ENCODE measurements around the gene ANKRD13D. TPM values are rescaled to one million over a fixed set of nuclear protein-coding genes. Genes with fewer than 3 reads are reported as not detected.

ANKRD13D gene
- total and polyA plus RNA-seq, 2 donors from 2014 or later: 21.9 to 68.3 TPM

DNA sequence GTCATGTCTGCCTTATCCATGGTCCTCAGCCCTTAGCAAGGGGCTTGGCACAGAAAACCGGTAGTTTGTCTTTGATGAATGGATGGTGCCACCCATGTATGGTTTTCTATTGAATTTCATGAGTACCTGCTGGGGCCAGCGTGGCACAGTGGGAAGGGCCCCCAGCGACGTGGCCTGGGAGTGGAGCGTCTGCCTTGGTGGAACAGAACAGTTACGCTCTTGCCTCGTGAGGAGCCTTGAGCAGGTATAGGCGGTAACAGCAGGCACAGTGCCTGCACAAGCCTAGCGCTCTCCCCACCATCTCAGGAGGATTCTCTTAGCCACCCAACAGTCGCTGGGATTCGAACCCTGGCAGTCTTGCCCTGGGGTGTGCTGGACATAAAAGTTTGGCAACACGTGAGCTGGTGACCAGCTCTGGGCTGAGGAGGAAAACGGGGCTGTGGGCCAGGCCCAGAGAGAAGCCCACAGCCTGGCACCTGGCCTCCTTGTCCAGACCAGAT, 11.2 kb downstream of the ANKRD13D start:
- Histone ChIP-seq H3K9me3 (ENCODE audit: control insufficient read depth in 2 of 3, insufficient read depth in 1 of 3, low read length in 3 of 3) (no peaks in the 10 kb centered on the region), H3K27ac (ENCODE audit: low read depth in 2 of 2, low read length in 2 of 2) (no peak overlapping the region), H3K9ac (ENCODE audit: low read length in 3 of 3) (no peak overlapping the region), H3K4me1 (ENCODE audit: control insufficient read depth in 2 of 3, insufficient read depth in 2 of 3, low read depth in 1 of 3, low read length in 3 of 3) (peaks cover 0 to 21% (median 5%) of the 10 kb centered on the region in 3 donors), H3K27me3 (ENCODE audit: control insufficient read depth, insufficient read depth, low read length) (no peaks in the 10 kb centered on the region), H3K4me3 (ENCODE audit: low read length in 3 of 3) (no peak overlapping the region), H3K36me3 (ENCODE audit: control insufficient read depth in 2 of 3, insufficient read depth in 3 of 3, low read length in 3 of 3) (peaks cover 0 to 4% (median 2%) of the 10 kb centered on the region in 3 donors)
- TF ChIP-seq, protein P1, sequence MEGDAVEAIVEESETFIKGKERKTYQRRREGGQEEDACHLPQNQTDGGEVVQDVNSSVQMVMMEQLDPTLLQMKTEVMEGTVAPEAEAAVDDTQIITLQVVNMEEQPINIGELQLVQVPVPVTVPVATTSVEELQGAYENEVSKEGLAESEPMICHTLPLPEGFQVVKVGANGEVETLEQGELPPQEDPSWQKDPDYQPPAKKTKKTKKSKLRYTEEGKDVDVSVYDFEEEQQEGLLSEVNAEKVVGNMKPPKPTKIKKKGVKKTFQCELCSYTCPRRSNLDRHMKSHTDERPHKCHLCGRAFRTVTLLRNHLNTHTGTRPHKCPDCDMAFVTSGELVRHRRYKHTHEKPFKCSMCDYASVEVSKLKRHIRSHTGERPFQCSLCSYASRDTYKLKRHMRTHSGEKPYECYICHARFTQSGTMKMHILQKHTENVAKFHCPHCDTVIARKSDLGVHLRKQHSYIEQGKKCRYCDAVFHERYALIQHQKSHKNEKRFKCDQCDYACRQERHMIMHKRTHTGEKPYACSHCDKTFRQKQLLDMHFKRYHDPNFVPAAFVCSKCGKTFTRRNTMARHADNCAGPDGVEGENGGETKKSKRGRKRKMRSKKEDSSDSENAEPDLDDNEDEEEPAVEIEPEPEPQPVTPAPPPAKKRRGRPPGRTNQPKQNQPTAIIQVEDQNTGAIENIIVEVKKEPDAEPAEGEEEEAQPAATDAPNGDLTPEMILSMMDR (IDR thresholded peaks at IDR 0.05; ENCODE audit: borderline replicate concordance, extremely low read depth, insufficient read depth): no peak
- intact Hi-C loops (cut with DNase I): no loop called here
- no peak for FAIRE-seq
- peak in 2 of 5 donors; percentile 43 to 53 for DNase-seq

DNA sequence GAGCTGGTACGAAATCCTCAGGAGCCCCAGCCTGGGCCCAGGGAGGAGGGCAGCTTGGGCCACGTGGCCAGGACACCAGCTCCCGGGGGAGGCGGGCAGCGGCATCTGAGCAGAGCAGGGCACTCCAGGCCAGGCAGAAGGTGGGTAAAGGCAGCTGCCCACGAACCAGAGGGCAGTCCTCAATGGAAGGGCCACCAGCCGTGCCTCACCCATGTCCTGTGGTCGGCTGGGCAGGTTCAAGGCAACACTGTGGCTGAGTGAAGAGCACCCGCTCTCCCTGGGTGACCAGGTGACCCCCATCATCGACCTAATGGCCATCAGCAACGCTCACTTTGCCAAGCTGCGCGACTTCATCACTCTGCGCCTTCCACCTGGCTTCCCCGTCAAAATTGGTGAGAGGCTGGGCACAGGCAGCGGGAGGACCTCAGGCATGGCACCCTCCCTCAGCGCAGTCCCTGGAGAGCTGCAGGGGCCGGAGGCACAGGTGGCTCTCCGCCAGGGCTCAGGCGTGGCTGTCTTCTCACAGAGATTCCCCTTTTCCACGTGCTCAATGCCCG, 11.7 kb downstream of the ANKRD13D start:
- intact Hi-C loops (cut with DNase I): no loop called here
- Histone ChIP-seq H3K4me1 (ENCODE audit: control insufficient read depth in 2 of 3, insufficient read depth in 2 of 3, low read depth in 1 of 3, low read length in 3 of 3) (peaks cover 0 to 21% (median 5%) of the 10 kb centered on the region in 3 donors), H3K27me3 (ENCODE audit: control insufficient read depth, insufficient read depth, low read length) (no peaks in the 10 kb centered on the region), H3K27ac (ENCODE audit: low read depth in 2 of 2, low read length in 2 of 2) (no peak overlapping the region), H3K9me3 (ENCODE audit: control insufficient read depth in 2 of 3, insufficient read depth in 1 of 3, low read length in 3 of 3) (no peaks in the 10 kb centered on the region), H3K9ac (ENCODE audit: low read length in 3 of 3) (no peak overlapping the region), H3K4me3 (ENCODE audit: low read length in 3 of 3) (no peak overlapping the region), H3K36me3 (ENCODE audit: control insufficient read depth in 2 of 3, insufficient read depth in 3 of 3, low read length in 3 of 3) (peaks cover 0 to 4% (median 2%) of the 10 kb centered on the region in 3 donors)
- FAIRE-seq: no peak
- peak in 1 of 5 donors; percentile 74 for DNase-seq
- TF ChIP-seq, protein P1 (IDR thresholded peaks at IDR 0.05; ENCODE audit: borderline replicate concordance, extremely low read depth, insufficient read depth): no peak

GRCh38 chr11:67301313-67301921, 12.3 kb downstream of the ANKRD13D start:
- intact Hi-C loops (cut with DNase I): no loop called here
- FAIRE-seq: no peak
- H3K4me3 ChIP-seq (ENCODE audit: low read length in 3 of 3): peak overlapping the region in 1 of 3 donors; percentile 21
- H3K27me3 ChIP-seq (ENCODE audit: control insufficient read depth, insufficient read depth, low read length): no peaks in the 10 kb centered on the region
- no peaks in the 10 kb centered on the region for H3K9me3 ChIP-seq (ENCODE audit: control insufficient read depth in 2 of 3, insufficient read depth in 1 of 3, low read length in 3 of 3)
- no peak overlapping the region for H3K9ac ChIP-seq (ENCODE audit: low read length in 3 of 3)
- H3K27ac ChIP-seq (ENCODE audit: low read depth in 2 of 2, low read length in 2 of 2): no peak overlapping the region
- DNase-seq: peak in 3 of 5 donors; percentile 11 to 81 (median 65)
- peaks cover 0 to 4% (median 2%) of the 10 kb centered on the region in 3 donors for H3K36me3 ChIP-seq (ENCODE audit: control insufficient read depth in 2 of 3, insufficient read depth in 3 of 3, low read length in 3 of 3)
- TF ChIP-seq, protein P1 (IDR thresholded peaks at IDR 0.05; ENCODE audit: borderline replicate concordance, extremely low read depth, insufficient read depth): no peak
- peaks cover 0 to 21% (median 5%) of the 10 kb centered on the region in 3 donors for H3K4me1 ChIP-seq (ENCODE audit: control insufficient read depth in 2 of 3, insufficient read depth in 2 of 3, low read depth in 1 of 3, low read length in 3 of 3)

All from kidney (tissue), 14 donors.